ENCODE data around the gene LRRC28.

- TF ChIP-seq CTCF (conservative IDR thresholded peaks at IDR 0.05; ENCODE audit: low read depth, low read length) (no peak), EZH2 (IDR thresholded peaks at IDR 0.05; ENCODE audit: borderline replicate concordance, low read depth, low read length, poor library complexity, severe bottlenecking) (no peak)
Measured at GRCh38 chr15:99252326-99252725, 1.0 kb downstream of the LRRC28 start.
